Measurements from ENCODE around the gene KRT84.

Gene KRT84

GRCh38 chr12:52389313-52390207, 4.1 kb upstream of the KRT84 start:
- in situ Hi-C loops (cut with HindIII; ENCODE audit: low sequenced_read_pairs): no loop called here

GRCh38 chr12:52387859-52388258, 2.4 kb upstream of the KRT84 start:
- in situ Hi-C loops (cut with HindIII; ENCODE audit: low sequenced_read_pairs): no loop called here

- in situ Hi-C loops (cut with HindIII; ENCODE audit: low sequenced_read_pairs): no loop called here
Observed at GRCh38 chr12:52383331-52383730, 2.1 kb downstream of the KRT84 start.

GRCh38 chr12:52382854-52383253, 2.6 kb downstream of the KRT84 start:
- in situ Hi-C loops (cut with HindIII; ENCODE audit: low sequenced_read_pairs): no loop called here

GRCh38 chr12:52381206-52381605, 4.2 kb downstream of the KRT84 start:
- in situ Hi-C loops (cut with HindIII; ENCODE audit: low sequenced_read_pairs): no loop called here

- in situ Hi-C loops (cut with HindIII; ENCODE audit: low sequenced_read_pairs): no loop called here
Observed at GRCh38 chr12:52380271-52380694, 5.2 kb downstream of the KRT84 start.

- in situ Hi-C loops (cut with HindIII; ENCODE audit: low sequenced_read_pairs): no loop called here
Observed at GRCh38 chr12:52379536-52379935, 5.9 kb downstream of the KRT84 start.

- in situ Hi-C loops (cut with HindIII; ENCODE audit: low sequenced_read_pairs): no loop called here
Observed at GRCh38 chr12:52378091-52378490, 7.4 kb downstream of the KRT84 start.

- in situ Hi-C loops (cut with HindIII; ENCODE audit: low sequenced_read_pairs): no loop called here
Observed at GRCh38 chr12:52377266-52377665, 8.2 kb downstream of the KRT84 start.

GRCh38 chr12:52372216-52373154, 13.0 kb downstream of the KRT84 start:
- in situ Hi-C loops (cut with HindIII; ENCODE audit: low sequenced_read_pairs): no loop called here

- in situ Hi-C loops (cut with HindIII; ENCODE audit: low sequenced_read_pairs): no loop called here
Observed at GRCh38 chr12:52371716-52372115, 13.7 kb downstream of the KRT84 start.

GRCh38 chr12:52370926-52371608, 14.4 kb downstream of the KRT84 start:
- in situ Hi-C loops (cut with HindIII; ENCODE audit: low sequenced_read_pairs): no loop called here

- in situ Hi-C loops (cut with HindIII; ENCODE audit: low sequenced_read_pairs): no loop called here
Observed at GRCh38 chr12:52369809-52370208, 15.6 kb downstream of the KRT84 start.

- in situ Hi-C loops (cut with HindIII; ENCODE audit: low sequenced_read_pairs): no loop called here
Observed at GRCh38 chr12:52369211-52369610, 16.2 kb downstream of the KRT84 start.

- in situ Hi-C loops (cut with HindIII; ENCODE audit: low sequenced_read_pairs): no loop called here
Observed at GRCh38 chr12:52368508-52368907, 16.9 kb downstream of the KRT84 start.

GRCh38 chr12:52367876-52368275, 17.6 kb downstream of the KRT84 start:
- in situ Hi-C loops (cut with HindIII; ENCODE audit: low sequenced_read_pairs): no loop called here

GRCh38 chr12:52366738-52367485, 18.5 kb downstream of the KRT84 start, which contains the start of gene KRT85:
Gene KRT85, minus strand, starts transcription at chr12:52367481. Its CDS starts 76 bp downstream, at chr12:52367405.
- in situ Hi-C loops (cut with HindIII; ENCODE audit: low sequenced_read_pairs): no loop called here

- in situ Hi-C loops (cut with HindIII; ENCODE audit: low sequenced_read_pairs): no loop called here
Observed at GRCh38 chr12:52364901-52365489, 20.5 kb downstream of the KRT84 start.

- in situ Hi-C loops (cut with HindIII; ENCODE audit: low sequenced_read_pairs): no loop called here
Observed at GRCh38 chr12:52364061-52364460, 21.4 kb downstream of the KRT84 start.

All from endothelial cell of hepatic sinusoid (primary cell).